ENCODE measurements around the gene TTC3.

The TTC3 gene

DNA sequence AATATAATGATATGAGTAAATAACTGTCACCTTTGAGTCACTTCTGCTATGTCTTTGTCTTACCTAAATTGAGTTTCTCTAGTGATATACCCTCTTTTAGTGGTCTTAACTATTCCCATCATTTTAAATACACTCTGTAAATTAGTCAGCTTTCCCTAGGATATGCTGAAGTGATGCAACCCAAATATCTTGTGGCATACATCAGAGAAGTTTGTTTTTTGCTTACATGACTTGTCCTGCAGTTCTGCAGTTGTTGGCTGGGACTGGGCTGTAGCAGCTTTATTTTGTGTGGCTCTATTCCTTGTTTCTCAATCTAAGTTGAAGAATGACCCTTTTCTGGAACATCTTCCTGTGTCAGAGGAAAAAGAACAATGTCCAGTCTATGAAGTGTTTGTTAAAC is 76.4 kb downstream of the TTC3 start:
- DNase-seq (ENCODE audit: low spot score), result no peak

DNA sequence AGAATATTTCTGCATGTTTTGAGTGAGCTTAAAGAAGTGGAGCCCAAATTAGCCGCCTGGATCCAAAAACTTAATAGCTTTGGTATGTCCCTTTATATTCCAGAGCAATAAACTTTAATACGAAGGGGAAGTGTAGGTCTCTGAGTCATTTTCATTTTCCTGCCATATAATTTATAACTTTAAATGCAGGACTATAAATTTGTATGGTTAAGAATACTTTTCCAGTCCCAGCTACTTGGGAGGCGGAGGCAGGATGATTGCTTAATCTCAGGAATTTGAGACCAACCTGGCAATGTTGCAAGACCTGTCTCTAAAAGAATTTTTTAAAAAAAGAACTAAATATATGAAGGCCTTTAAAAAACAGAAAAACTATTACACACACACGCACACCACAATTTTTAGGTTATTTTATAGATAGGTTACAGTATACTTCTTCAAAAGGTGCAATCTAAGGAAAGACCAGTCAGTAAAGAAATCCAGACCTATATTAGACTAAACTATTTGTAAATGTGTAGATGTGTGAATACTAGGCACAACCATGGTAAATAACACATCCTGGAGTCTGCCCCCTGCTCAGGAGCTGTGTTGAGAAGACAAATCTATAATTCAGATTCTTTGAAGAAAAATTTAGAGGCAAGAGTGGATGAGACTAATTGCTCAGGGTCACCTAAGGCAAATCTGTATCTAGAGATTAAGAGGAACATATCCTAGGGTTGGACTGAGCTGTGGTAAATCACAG is 80.3 kb downstream of the TTC3 start:
- DNase-seq (ENCODE audit: low spot score), result no peak

DNA sequence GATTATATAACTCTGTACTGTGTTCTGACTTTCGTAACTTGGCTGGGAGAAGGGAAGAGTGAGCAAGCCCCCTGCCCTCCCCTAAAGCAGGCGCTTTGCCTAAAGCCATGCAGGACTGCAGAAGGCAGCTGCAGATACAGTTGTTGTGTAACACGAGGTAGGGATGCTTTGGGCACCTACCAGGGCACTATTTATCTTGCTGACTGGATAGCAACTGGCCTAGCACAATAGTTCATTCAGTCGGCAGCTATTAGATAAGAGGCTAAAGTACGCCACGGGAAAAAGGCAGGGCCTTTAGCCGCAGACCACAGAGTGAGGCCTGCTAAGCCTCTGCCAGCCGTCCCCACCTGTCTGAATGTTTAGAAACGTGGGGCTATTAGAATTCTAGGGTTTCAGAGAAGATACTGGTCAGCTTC is 80.9 kb downstream of the TTC3 start:
- no peak for DNase-seq (ENCODE audit: low spot score)

DNA sequence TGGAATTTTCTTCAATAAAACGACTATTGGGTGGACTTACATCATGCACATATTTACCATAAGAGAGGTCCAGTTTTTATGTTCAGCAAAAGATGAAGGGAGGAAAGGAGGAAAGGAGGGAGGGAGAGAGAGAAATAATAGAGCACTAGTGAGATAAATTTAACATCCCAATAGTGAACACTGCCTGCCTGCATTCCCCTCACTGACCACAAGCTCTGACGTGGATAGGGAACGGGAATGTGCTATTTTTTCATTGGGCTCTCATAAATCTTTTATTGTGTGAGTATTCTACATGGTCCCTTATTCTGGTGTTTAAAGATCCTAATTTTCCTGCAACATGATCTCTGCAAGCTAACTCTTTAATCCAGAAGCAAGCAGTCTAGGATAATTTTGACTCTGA is 82.1 kb downstream of the TTC3 start:
- DNase-seq (ENCODE audit: low spot score), result no peak

- no peak for DNase-seq (ENCODE audit: low spot score)
Measured at GRCh38 chr21:37157938-37158337, 84.9 kb downstream of the TTC3 start.

DNA sequence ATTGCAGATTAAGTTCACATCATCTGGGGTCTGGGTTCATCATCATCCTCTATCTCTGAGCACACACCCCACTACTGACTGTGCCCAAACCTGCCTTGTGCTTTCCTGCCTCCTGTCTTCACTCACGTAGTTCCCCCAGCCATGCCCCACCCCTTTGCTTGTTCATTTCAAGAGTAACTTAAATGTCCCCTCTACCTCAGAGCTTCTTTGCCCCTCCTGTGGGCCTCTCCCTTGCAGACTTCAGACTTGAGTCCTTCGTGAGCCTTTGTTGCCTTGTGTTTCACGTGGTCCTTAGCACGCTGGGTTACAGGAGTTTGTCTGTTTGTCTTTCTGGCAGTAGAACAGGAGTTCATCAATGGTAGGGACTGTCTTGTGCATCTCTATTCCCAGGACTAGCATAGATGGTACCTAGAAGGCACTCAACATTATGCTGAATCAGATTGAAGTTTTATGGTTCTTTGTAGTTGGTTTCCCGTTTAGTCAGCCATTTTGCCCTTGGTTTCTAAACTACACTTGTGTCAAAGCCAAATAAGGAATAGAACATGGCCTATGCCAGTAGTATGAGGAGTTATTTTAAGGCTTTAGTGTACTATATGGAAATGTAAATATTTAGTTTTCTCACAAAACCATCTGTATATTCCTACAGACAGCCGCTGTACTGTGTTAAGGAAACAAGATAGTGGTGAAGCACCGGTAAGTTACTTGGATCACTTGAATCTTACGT is 86.2 kb downstream of the TTC3 start:
- no peak for DNase-seq (ENCODE audit: low spot score)

DNA sequence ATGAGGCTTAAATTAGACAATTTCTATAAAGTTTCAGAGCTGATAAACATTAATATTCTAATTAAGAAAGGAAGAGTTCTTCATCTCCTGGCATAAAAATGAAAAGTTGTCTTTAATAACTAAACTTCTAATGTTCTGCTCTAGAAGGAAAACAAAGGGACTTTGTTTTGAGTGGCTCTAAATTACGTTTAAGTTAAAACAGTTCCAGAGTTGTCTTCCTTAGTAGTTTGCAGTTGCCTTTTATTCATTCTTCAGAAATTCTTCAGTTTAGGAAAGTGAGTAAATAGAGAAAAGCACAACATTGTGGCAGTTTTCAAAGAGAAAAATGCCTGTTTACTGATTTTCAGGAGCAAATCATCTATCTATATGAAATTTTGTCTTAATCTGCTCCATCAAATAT is 86.9 kb downstream of the TTC3 start:
- DNase-seq (ENCODE audit: low spot score), result no peak

DNA sequence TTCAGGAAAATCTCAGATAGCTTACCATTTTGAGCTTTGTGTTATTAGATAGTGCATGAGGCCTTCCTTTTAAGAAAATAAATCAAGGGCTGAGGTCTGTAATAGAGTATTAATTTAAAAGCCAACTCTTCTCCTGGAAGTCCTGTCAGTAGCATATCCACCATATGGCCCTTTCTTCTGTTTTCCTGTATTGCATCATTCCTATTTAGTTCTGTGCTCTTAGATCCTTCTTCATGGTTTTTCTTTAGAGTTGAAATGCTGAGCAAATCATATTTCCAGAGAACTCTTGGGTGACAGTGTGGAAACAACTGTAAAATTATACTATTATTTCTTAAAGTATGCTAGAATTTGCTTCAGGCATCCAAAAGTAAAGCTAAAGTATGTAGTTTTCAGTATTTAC is 91.7 kb downstream of the TTC3 start:
- DNase-seq (ENCODE audit: low spot score), result no peak

GRCh38 chr21:37165586-37165985 is 92.5 kb downstream of the TTC3 start:
- no peak for DNase-seq (ENCODE audit: low spot score)

- DNase-seq (ENCODE audit: low spot score), result no peak
Measured at GRCh38 chr21:37166733-37167132, 93.7 kb downstream of the TTC3 start.

DNA sequence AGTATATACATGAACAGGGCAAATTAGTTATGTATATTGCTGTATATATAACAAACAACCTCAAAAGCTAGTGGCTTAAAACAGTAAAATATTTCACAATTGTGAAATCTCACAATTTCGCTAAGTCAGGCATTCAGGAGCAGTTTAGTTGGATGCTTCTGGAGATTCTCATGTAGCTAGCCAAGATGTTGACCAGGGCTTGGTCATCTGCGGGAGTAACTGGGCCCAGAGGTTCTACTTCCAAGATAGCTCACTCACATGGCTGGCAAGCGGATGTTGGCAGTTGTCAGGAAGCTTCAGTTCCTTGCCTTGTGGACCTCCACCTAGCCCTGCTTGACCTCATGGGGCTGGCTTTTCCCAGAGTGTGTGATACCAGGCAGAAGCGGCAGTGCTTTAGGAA is 95.6 kb downstream of the TTC3 start:
- DNase-seq (ENCODE audit: low spot score), result no peak

DNA sequence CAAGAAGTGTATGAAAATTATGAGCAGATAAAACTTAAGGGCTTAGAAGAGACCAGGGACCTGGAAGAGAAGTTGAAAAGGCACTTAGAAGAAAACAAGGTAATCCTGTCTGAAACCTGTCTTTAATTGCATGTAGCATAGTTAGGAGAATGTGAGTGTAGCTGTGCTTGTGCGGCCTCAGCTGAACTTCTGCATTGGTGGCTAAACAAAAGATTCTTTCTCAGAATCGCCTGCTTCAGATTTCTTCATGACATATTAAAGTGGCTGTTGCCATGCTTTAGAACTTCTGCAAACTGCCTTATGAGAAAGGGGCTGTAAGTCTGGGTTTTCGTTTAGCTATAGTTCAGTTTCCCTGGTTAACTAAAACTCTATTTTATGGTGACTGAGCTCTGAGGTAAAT is 99.6 kb downstream of the TTC3 start:
- DNase-seq (ENCODE audit: low spot score), result no peak

GRCh38 chr21:37176716-37177115 is 103.7 kb downstream of the TTC3 start:
- no peak for DNase-seq (ENCODE audit: low spot score)

- no peak for DNase-seq (ENCODE audit: low spot score)
Measured at GRCh38 chr21:37181059-37181458, 108.0 kb downstream of the TTC3 start.

DNA sequence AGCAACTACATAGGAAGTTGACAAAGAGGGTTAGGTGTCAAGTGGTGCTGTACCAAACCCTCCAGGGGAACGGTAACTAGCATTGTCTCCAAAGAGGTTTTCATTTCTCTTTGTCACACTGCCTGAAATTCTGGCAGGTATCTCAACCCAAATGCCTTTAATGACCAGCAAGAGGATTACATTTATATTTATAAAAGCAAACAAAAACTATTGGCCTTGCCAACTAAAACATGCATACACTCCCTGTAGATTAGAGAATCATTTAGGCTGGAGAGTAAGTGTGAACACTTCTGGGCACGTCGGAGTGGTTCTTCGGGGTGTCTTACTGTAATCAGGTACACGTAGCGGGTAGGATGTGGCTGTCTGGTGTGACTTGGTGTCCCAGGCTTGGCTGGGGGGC is 109.2 kb downstream of the TTC3 start:
- DNase-seq (ENCODE audit: low spot score), result no peak

DNA sequence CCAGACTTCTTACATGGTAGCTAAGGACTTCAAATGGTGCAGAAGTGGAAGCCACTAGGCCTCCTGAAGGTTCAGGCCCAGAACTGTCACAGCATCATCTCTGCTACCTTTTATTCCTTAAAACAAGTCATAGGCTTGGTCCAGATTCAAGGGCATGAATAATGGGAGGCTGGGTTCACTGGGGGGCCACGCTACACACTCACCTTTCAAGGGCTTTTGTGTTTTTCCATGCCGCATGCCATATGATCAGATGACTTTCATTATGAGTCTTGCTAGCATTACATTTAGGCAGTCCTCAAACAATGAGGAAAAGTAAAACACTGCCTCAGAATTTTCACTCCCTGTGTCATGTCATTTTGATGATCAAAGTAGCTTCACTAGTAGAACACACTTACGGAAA is 110.7 kb downstream of the TTC3 start:
- DNase-seq (ENCODE audit: low spot score), result no peak

GRCh38 chr21:37184784-37185593 is 111.9 kb downstream of the TTC3 start:
- no peak for DNase-seq (ENCODE audit: low spot score)

DNA sequence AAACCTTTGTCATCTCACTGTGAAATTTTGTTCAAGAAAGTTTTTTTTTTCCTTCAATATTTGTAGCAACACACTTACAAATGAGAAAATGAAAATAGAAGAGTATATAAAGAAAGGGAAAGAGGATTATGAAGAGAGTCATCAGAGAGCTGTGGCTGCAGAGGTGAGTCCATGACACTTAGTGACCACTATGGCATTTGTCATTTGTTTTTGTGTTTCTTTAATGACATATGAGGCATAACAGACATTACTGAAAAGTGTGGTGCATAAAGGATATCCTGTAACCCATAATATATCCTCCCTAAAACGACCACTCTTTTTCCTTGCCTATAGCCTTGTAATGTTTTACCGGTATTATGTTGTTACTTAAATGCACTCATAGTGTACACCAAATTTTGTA is 113.9 kb downstream of the TTC3 start:
- no peak for DNase-seq (ENCODE audit: low spot score)

DNA sequence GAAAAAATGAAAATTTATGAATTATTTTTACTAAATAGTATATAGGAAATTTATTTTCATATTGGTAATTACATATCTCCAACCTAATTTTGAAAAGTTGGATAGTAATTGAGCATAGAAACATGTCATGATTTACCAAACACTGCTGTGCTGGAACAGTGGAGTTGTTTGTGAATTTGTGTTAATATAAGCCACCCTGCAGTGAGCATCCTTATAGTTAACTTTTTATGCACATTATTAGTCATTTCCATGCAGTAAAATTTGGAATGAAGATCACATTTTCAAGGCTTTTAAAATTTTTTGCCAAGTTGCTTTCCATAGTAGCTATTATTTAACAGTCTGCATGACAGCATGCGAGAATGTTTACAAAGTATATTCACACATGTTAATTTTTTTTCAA is 115.8 kb downstream of the TTC3 start:
- no peak for DNase-seq (ENCODE audit: low spot score)

- DNase-seq (ENCODE audit: low spot score), result no peak
Measured at GRCh38 chr21:37192019-37192418, 119.0 kb downstream of the TTC3 start.

DNA sequence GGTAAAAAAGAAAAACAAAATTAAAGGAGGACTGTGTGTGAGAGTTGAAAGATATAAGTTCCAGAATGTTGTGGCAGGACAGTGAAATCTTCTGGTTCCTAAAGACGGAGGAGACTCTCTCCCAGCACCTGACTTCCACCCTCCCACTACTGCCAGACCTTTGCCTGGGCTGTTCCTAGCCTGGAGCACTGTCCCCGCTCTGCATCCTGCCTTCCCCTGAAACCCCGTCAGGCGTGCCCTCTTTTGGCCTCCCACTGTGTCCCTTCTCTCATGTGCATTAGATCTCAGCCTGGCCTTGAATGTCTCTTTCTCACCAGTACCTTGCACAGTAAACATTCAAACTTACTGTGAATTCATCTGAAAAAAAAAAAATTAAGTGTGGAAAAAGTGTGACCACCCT is 120.0 kb downstream of the TTC3 start:
- no peak for DNase-seq (ENCODE audit: low spot score)

DNA sequence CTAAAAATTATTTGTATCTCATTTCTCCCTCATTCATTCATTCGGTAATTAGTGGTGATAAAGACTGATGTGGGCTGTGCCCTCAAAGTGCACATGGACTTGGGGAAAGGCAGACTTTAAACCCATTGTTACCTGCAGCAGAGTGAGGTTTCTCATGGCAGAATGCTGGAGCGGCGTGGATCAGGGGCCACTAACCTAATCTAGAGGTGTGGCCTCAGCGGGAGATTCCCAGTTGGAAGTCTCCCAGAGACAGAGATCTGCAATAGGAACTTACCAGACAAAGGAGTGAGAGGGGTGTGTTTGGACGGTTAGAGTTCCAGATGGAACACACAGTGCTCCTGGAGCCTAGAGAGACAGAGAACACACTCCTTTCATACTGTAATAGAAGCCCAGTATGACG is 120.6 kb downstream of the TTC3 start:
- DNase-seq (ENCODE audit: low spot score), result no peak

DNA sequence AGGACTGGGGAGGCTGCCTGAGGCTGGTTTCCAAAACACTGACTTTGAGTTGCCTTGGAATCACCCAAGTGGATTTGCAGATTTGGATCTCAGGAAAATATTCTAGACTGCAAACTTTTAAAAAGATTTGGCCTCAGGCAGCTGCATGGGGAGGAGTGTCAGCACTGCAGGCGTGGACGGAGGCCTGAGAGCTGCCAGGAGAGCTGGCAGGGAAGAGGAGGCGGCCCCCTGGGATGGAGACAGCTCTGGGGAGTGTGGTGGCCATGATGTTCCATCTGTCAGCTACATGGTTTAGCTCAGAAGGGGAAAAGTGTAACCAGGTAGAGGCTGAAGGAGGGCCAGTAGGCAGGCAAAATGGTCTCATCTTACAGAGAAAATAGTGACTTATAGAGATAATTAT is 122.0 kb downstream of the TTC3 start:
- DNase-seq (ENCODE audit: low spot score), result no peak

Measured in SK-N-DZ (cell line).